CD8-positive, alpha-beta memory T cell (primary cell): ENCODE measurements around the gene EPHX1. TPM values are rescaled to one million over a fixed set of nuclear protein-coding genes. Genes with fewer than 3 reads are reported as not detected.
"Not testable (repeated sequence)": the region's sequence is repeated elsewhere in the genome, so short reads cannot be mapped to it uniquely, and the experiment has no call there.

Experiments used
- CTCF ChIA-PET: fragments of 350-600 bp; sonication (Branson Sonifier 250); formaldehyde crosslinking; loops from one replicate; lab custom pipeline; 2021; ENCODE audit warnings: antibody characterized with exemption; lab: Charles Lee
- POLR2A ChIA-PET: fragments of 350-600 bp; sonication (Branson Sonifier 250); formaldehyde crosslinking; loops from one replicate; lab custom pipeline; 2021; ENCODE audit warnings: antibody characterized with exemption; lab: Charles Lee
- DNase-seq, 5 donors: peaks; one replicate each; pipeline versions ENCODE4 v3.0.0 to v3.0.0-alpha.2; 2020 to 2022; ENCODE audit warnings: mixed read lengths in 1 of 5
- H3K27ac ChIP-seq: one replicate; pipeline ENCODE4 v1.7.0; 2013; ENCODE audit warnings: low read depth, mild to moderate bottlenecking, low read length, moderate library complexity
- H3K27me3 ChIP-seq: 2 replicates; pipeline ENCODE4 v1.7.0; 2013; ENCODE audit warnings: low read length, mild to moderate bottlenecking; ENCODE audit not compliant: insufficient read depth, poor library complexity, severe bottlenecking
- H3K36me3 ChIP-seq: 2 replicates; pipeline ENCODE4 v1.7.0; 2013; ENCODE audit warnings: mild to moderate bottlenecking, low read length, moderate library complexity; ENCODE audit not compliant: insufficient read depth
- H3K4me1 ChIP-seq: 2 replicates; pipeline ENCODE4 v1.7.0; 2013; ENCODE audit warnings: mild to moderate bottlenecking, low read length, moderate library complexity; ENCODE audit not compliant: insufficient read depth
- H3K4me3 ChIP-seq: 2 replicates; pipeline ENCODE4 v1.7.0; 2013; ENCODE audit warnings: mild to moderate bottlenecking, low read length
- H3K9me3 ChIP-seq: 2 replicates; pipeline ENCODE4 v1.7.0; 2013; ENCODE audit warnings: mild to moderate bottlenecking, low read length
- H3K27ac Mint-ChIP-seq, 8 donors: one replicate each; pipeline ENCODE4 v1.8.0; 2020 to 2021; ENCODE audit warnings: mixed read lengths in 8 of 8, mild to moderate bottlenecking in 6 of 8, inconsistent platforms in 3 of 8, moderate library complexity in 3 of 8
- H3K27me3 Mint-ChIP-seq, 2 donors: one replicate each; pipeline ENCODE4 v1.8.0; 2020 to 2021; ENCODE audit warnings: mixed read lengths in 2 of 2, mild to moderate bottlenecking in 1 of 2, moderate library complexity in 1 of 2
- H3K36me3 Mint-ChIP-seq, 3 donors: one replicate each; pipeline ENCODE4 v1.8.0; 2020 to 2021; ENCODE audit warnings: mixed read lengths in 3 of 3, inconsistent platforms in 1 of 3, mild to moderate bottlenecking in 1 of 3
- H3K4me1 Mint-ChIP-seq, 3 donors: one replicate each; pipeline ENCODE4 v1.8.0; 2020 to 2021; ENCODE audit warnings: mixed read lengths in 3 of 3, inconsistent platforms in 1 of 3, mild to moderate bottlenecking in 1 of 3
- H3K4me3 Mint-ChIP-seq, 7 donors: one replicate each; pipeline ENCODE4 v1.8.0; 2020 to 2021; ENCODE audit warnings: mixed read lengths in 7 of 7, mild to moderate bottlenecking in 6 of 7, moderate library complexity in 4 of 7, inconsistent platforms in 2 of 7
- H3K9me3 Mint-ChIP-seq, 5 donors: one replicate each; pipeline ENCODE4 v1.8.0; 2020 to 2022; ENCODE audit warnings: mixed read lengths in 5 of 5, mild to moderate bottlenecking in 3 of 5, moderate library complexity in 2 of 5, inconsistent platforms in 1 of 5
- polyA plus RNA-seq: library from polyadenylated mRNA; unstranded; fragments of 300-500 nt; fragmentation: Illumina TruSeq; gene quantifications from one replicate; pipeline ENCODE4 v1.2.3, GENCODE V29; 2021
- total RNA-seq, 2 experiments: library from RNA; stranded (reverse); gene quantifications; one replicate each; pipeline ENCODE4 v1.2.3, GENCODE V29; 2021

Gene EPHX1
- total and polyA plus RNA-seq, 3 experiments from 2014 or later: 1.8 to 3.0 (median 2.2) TPM

DNA sequence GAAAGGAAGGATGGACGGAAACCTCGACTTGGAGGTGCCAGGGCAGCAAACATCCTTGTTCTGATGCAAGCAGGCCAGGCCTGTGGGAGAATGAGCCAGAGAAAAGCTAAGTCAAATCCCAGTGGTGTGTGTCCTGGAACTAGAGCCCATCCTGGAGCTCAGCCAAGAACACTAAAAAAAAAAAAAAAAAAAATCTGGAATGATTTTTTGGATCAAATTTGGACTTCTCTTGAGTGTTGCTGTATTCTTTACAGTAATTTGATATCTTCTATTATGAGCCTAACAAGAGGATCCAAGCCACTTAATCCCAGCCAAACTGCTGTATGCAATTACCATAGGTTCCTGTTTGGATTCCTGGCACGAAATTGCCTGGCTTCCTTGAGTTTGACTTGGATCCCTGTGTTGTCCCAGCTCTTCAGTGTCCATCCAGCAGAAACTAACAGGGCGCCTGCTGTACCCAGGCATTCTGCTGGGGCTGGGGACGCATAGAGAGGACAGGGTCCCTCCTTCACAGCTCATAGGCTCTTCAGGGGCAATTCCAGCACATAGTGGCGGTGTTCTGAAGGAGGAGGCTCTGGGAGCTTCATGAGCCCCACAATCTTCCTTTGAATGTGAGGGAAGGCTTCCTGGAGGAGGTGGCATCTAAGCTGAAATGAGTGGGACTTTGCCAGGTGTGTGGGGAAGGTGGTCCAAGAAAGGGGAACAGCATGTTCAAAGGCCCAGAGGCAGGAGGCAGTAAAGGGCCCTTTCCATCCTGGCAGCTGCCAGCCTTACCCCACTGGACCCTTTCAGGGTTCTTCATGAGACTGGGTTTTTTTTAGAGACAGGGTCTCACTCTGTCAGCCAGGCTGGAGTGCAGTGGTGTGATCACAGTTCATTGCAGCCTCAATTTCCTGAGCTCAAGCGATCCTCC, 24.7 kb downstream of the EPHX1 start:
- CTCF ChIA-PET: interaction anchor here (0.7 kb wide), 2 partner anchors 57 to 128 kb away, joined by 3 to 4 read pairs; no protein-coding TSS in a partner anchor
- Histone ChIP-seq H3K4me3 (no peak overlapping the region), H3K36me3 (no peaks in the 10 kb centered on the region), H3K27ac (no peak overlapping the region), H3K27me3 (no peaks in the 10 kb centered on the region), H3K4me1 (no peaks in the 10 kb centered on the region), H3K9me3 (no peaks in the 10 kb centered on the region)
- POLR2A ChIA-PET: interaction anchor here (0.5 to 0.9 kb wide), 3 partner anchors 11 to 99 kb away, joined by 3 to 7 read pairs (median 5); no protein-coding TSS in a partner anchor
- Mint-ChIP-seq H3K9me3 (no peaks in the 10 kb centered on the region), H3K4me1 (peaks cover 0 to 5% (median 0%) of the 10 kb centered on the region in 3 donors), H3K27ac (no peak overlapping the region), H3K27me3 (no peaks in the 10 kb centered on the region), H3K4me3 (no peak overlapping the region), H3K36me3 (no peaks in the 10 kb centered on the region)
- DNase-seq: no peak

DNA sequence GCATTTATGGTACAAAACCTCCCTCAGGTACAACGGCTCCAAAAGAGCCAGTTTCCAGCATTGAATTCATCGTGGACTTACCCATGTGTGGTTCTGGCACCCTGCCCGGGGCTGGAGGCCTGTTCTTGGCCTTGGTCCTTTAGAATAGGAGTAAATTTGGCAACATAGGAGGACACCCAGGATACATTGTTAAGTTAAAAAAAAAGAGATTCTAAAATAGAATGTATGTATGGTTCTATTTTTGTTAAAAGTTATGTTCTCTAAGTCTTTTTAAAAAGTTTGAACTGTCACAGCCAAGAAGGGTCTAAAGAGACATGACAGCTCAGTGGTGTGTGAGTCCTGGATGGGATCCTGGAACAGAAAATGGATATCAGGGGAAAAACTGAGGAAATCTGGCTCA, 25.9 kb downstream of the EPHX1 start:
- H3K36me3 ChIP-seq: no peaks in the 10 kb centered on the region
- no peak overlapping the region for H3K4me3 Mint-ChIP-seq
- no peak overlapping the region for H3K4me3 ChIP-seq
- DNase-seq: no peak
- no peaks in the 10 kb centered on the region for H3K9me3 Mint-ChIP-seq
- H3K36me3 Mint-ChIP-seq: no peaks in the 10 kb centered on the region
- no peaks in the 10 kb centered on the region for H3K27me3 Mint-ChIP-seq
- peaks cover 5 to 16% (median 8%) of the 10 kb centered on the region in 3 donors for H3K4me1 Mint-ChIP-seq
- H3K9me3 ChIP-seq: no peaks in the 10 kb centered on the region
- no peak overlapping the region for H3K27ac ChIP-seq
- peaks cover 3% of the 10 kb centered on the region for H3K4me1 ChIP-seq
- ChIA-PET CTCF (no interaction called here), POLR2A (no interaction called here)
- H3K27me3 ChIP-seq: no peaks in the 10 kb centered on the region
- H3K27ac Mint-ChIP-seq: peak overlapping the region in 1 of 8 donors; percentile 30

DNA sequence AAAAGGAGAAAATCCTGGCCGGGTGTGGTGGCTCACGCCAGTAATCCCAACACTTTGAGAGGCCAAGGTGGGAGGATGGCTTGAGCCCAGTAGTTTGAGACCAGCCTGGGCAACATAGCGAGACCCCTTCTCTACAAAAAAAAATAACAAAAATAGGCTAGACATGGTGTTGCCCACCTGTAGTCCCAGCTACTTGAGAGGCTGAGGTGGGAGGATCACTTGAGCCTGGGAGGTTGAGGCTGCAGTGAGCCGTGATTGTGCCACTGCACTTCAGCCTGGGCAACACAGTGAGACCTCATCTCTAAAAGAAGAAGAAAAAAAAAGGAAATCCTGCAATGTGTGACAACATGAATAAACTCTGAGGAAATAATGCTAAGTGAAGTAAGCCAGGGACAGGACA, 26.4 kb downstream of the EPHX1 start:
- H3K27me3 Mint-ChIP-seq, H3K4me3 ChIP-seq, H3K36me3 ChIP-seq, CTCF ChIA-PET, H3K27ac ChIP-seq, H3K9me3 ChIP-seq, H3K36me3 Mint-ChIP-seq, H3K4me3 Mint-ChIP-seq, H3K4me1 ChIP-seq, DNase-seq, H3K9me3 Mint-ChIP-seq, H3K27me3 ChIP-seq, POLR2A ChIA-PET: not testable (repeated sequence)
- Mint-ChIP-seq H3K27ac (peak overlapping the region in 2 of 8 donors; percentile 30 to 51), H3K4me1 (peaks cover 8 to 19% (median 11%) of the 10 kb centered on the region in 3 donors)

DNA sequence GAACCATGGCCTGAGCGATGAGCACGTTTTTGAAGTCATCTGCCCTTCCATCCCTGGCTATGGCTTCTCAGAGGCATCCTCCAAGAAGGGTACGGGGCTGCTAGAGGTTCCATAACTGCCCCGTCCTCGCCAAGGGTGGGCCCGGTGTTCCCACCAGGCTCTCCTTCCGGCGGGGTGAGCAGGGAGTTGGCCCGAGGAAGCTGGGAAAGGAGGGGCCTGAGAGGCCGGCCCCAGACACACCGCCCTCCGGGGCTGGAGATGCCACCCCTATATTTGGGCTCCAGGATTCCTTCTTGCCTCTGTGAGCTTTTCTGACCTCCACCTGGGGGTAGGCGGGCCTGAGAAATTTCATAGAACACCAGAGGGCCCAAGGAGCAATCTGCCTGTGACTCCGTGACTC, 28.9 kb downstream of the EPHX1 start:
- no peak overlapping the region for H3K4me3 ChIP-seq
- ChIA-PET POLR2A (interaction anchor here (0.7 to 1.1 kb wide), 3 partner anchors 44 to 85 kb away, joined by 3 to 4 read pairs (median 4); partner anchors contain the start of gene TMEM63A), CTCF (interaction anchor here (0.8 kb wide), 1 partner anchor 61 kb away, joined by 3 read pairs; the partner anchor contains the start of gene SRP9)
- H3K27me3 Mint-ChIP-seq: no peaks in the 10 kb centered on the region
- H3K36me3 Mint-ChIP-seq: no peaks in the 10 kb centered on the region
- H3K9me3 Mint-ChIP-seq: no peaks in the 10 kb centered on the region
- H3K27ac ChIP-seq: no peak overlapping the region
- DNase-seq: no peak
- no peaks in the 10 kb centered on the region for H3K36me3 ChIP-seq
- peaks cover 12% of the 10 kb centered on the region for H3K4me1 ChIP-seq
- no peak overlapping the region for H3K27ac Mint-ChIP-seq
- H3K9me3 ChIP-seq: no peaks in the 10 kb centered on the region
- H3K4me3 Mint-ChIP-seq: peak overlapping the region in 1 of 7 donors; percentile 38
- peaks cover 22 to 40% (median 26%) of the 10 kb centered on the region in 3 donors for H3K4me1 Mint-ChIP-seq
- H3K27me3 ChIP-seq: no peaks in the 10 kb centered on the region

DNA sequence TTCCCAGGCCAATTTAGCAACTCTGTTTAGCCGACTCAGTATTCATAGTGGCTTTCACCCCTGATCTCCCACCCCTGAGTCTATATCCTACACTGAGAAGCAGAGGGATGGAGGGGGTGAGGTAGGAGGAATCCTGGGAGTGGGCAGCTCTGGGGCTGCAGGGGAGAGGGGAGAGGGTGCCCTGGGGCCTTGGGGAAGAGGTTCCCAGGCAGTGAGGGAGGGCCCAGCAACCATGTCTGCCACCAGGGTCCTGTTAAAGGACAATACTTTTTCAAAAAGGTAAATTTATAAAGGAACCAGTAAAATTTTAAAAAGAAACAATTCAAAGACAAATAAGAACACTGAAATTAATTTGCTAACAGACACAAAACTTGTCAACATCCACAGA, 30.3 kb downstream of the EPHX1 start:
- Histone ChIP-seq H3K27me3 (no peaks in the 10 kb centered on the region), H3K4me1 (peaks cover 12% of the 10 kb centered on the region), H3K4me3 (no peak overlapping the region), H3K9me3 (no peaks in the 10 kb centered on the region), H3K27ac (no peak overlapping the region), H3K36me3 (no peaks in the 10 kb centered on the region)
- peaks cover 22 to 44% (median 31%) of the 10 kb centered on the region in 3 donors for H3K4me1 Mint-ChIP-seq
- H3K27ac Mint-ChIP-seq: peak overlapping the region in 6 of 8 donors; percentile 7 to 84 (median 34)
- no peaks in the 10 kb centered on the region for H3K9me3 Mint-ChIP-seq
- DNase-seq: no peak
- POLR2A ChIA-PET: interaction anchor here (1.1 to 1.5 kb wide), 2 partner anchors 10 to 15 kb away, joined by 3 read pairs; no protein-coding TSS in a partner anchor
- no peaks in the 10 kb centered on the region for H3K36me3 Mint-ChIP-seq
- H3K27me3 Mint-ChIP-seq: no peaks in the 10 kb centered on the region
- no peak overlapping the region for H3K4me3 Mint-ChIP-seq
- CTCF ChIA-PET: interaction anchor here (0.7 to 1.6 kb wide), 3 partner anchors 8 to 71 kb away, joined by 3 read pairs; no protein-coding TSS in a partner anchor

- Histone ChIP-seq H3K4me1 (peaks cover 12% of the 10 kb centered on the region), H3K27me3 (no peaks in the 10 kb centered on the region), H3K27ac (no peak overlapping the region), H3K4me3 (no peak overlapping the region), H3K9me3 (no peaks in the 10 kb centered on the region), H3K36me3 (no peaks in the 10 kb centered on the region)
- Mint-ChIP-seq H3K36me3 (peaks cover 0 to 2% (median 0%) of the 10 kb centered on the region in 3 donors), H3K4me3 (no peak overlapping the region), H3K9me3 (no peaks in the 10 kb centered on the region), H3K4me1 (peaks cover 22 to 44% (median 31%) of the 10 kb centered on the region in 3 donors), H3K27ac (peak overlapping the region in 6 of 8 donors; percentile 45 to 84 (median 58)), H3K27me3 (no peaks in the 10 kb centered on the region)
- ChIA-PET POLR2A (interaction anchor here (1.1 to 1.5 kb wide), 2 partner anchors 9 to 15 kb away, joined by 3 read pairs; no protein-coding TSS in a partner anchor), CTCF (interaction anchor here (0.9 to 1.6 kb wide), 2 partner anchors 30 to 71 kb away, joined by 3 read pairs; no protein-coding TSS in a partner anchor)
- DNase-seq: no peak
These were observed 30.8 kb downstream of the EPHX1 start for GRCh38 chr1:225840713-225841112.

- no peaks in the 10 kb centered on the region for H3K9me3 ChIP-seq
- Mint-ChIP-seq H3K4me1 (peaks cover 28 to 56% (median 39%) of the 10 kb centered on the region in 3 donors), H3K9me3 (no peaks in the 10 kb centered on the region), H3K27ac (peak overlapping the region; percentile 17 to 95 (median 66)), H3K27me3 (no peaks in the 10 kb centered on the region), H3K36me3 (peaks cover 0 to 16% (median 3%) of the 10 kb centered on the region in 3 donors), H3K4me3 (peak overlapping the region in 1 of 7 donors; percentile 54)
- CTCF ChIA-PET: no interaction called here
- no peak overlapping the region for H3K27ac ChIP-seq
- H3K36me3 ChIP-seq: peaks cover 10% of the 10 kb centered on the region
- H3K4me3 ChIP-seq: no peak overlapping the region
- no peaks in the 10 kb centered on the region for H3K27me3 ChIP-seq
- DNase-seq: no peak
- POLR2A ChIA-PET: interaction anchor here (0.5 to 0.8 kb wide), 3 partner anchors 9 to 82 kb away, joined by 3 to 5 read pairs (median 3); partner anchors contain the start of gene PYCR2
- H3K4me1 ChIP-seq: peaks cover 12% of the 10 kb centered on the region
These were observed 32.1 kb downstream of the EPHX1 start for GRCh38 chr1:225842074-225842473.
